ENCODE results near the gene CCDC88A.

- TF ChIP-seq ELK1 (IDR thresholded peaks at IDR 0.05; ENCODE audit: low read depth, low read length) = no peak
- TF ChIP-seq CTCF (IDR thresholded peaks at IDR 0.05) = no peak
- TF ChIP-seq REST (IDR thresholded peaks at IDR 0.05) = no peak
- no peak for TF ChIP-seq POLR2A (IDR thresholded peaks at IDR 0.05; ENCODE audit: low read length)
These were observed 10.7 kb upstream of the CCDC88A start for GRCh38 chr2:55430211-55430975.
